Activated T-cell treated with anti-CD3 and anti-CD28 coated beads, Interleukin-2, amount 50 U/mL, for 72 hours (primary cell): ENCODE results near the gene DUS1L. TPM values are rescaled to one million over a fixed set of nuclear protein-coding genes. Genes with fewer than 3 reads are reported as not detected.

Experiments used
- ATAC-seq, 2 donors: fragments of 150-1000 bp; cut with Tn5 transposase; replicated peaks in 1 of 2; 2 replicates each; pipeline ENCODE4 v1.10.0; 2021; ENCODE audit warnings: moderate library complexity in 2 of 2, mild to moderate bottlenecking in 1 of 2
- DNase-seq, 2 donors: peaks; one replicate each; pipeline ENCODE4 v3.0.0; 2021 to 2022; ENCODE audit warnings: mixed read lengths in 1 of 2
- H3K27ac Mint-ChIP-seq: one replicate; pipeline ENCODE4 v1.8.0; 2022; ENCODE audit warnings: mild to moderate bottlenecking, moderate library complexity, mixed read lengths
- H3K27me3 Mint-ChIP-seq: one replicate; pipeline ENCODE4 v1.8.0; 2022; ENCODE audit warnings: low read depth, mixed read lengths
- H3K36me3 Mint-ChIP-seq, 2 donors: one replicate each; pipeline ENCODE4 v1.8.0; 2022; ENCODE audit warnings: mixed read lengths in 2 of 2, mild to moderate bottlenecking in 1 of 2; ENCODE audit not compliant: insufficient read depth in 2 of 2
- H3K4me1 Mint-ChIP-seq: one replicate; pipeline ENCODE4 v1.8.0; 2022; ENCODE audit warnings: low read depth, mixed read lengths
- H3K4me3 Mint-ChIP-seq, 2 donors: one replicate each; pipeline ENCODE4 v1.8.0; 2022; ENCODE audit warnings: mild to moderate bottlenecking in 2 of 2, mixed read lengths in 2 of 2, moderate library complexity in 2 of 2
- H3K9me3 Mint-ChIP-seq, 2 donors: one replicate each; pipeline ENCODE4 v1.8.0; 2022; ENCODE audit warnings: mixed read lengths in 2 of 2
- total RNA-seq, 2 donors: library from RNA; stranded (reverse); gene quantifications; one replicate each; pipeline ENCODE4 v1.2.3, GENCODE V29; 2022

The DUS1L gene
- total RNA-seq, 2 donors from 2014 or later = 109 to 121 TPM

DNA sequence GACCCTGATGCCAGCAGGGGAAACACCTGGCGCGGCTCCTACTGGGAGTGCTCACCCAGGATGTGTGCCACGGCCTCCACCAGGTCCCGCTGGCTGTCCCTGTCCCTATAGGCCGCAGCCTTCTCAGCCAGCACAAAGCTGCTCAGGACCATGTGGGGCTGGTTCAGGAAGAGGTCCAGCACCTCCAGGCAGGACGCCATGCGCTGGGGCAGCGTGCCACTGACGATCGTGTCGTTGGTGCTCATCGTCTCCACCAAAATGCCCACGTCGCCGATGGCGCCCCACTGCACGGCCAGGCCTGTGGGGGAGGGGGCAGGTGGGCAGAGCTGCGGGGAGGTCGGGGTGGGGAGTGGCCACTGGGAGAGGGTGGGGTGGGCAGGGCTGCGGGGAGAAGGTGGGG, 15.9 kb upstream of the DUS1L start:
- Mint-ChIP-seq H3K4me1 (no peaks in the 10 kb centered on the region), H3K9me3 (no peaks in the 10 kb centered on the region), H3K4me3 (no peak overlapping the region), H3K36me3 (peaks cover 0 to 3% of the 10 kb centered on the region in 2 donors), H3K27me3 (no peaks in the 10 kb centered on the region), H3K27ac (no peak overlapping the region)
- ATAC-seq (no peak), DNase-seq (no peak)

DNA sequence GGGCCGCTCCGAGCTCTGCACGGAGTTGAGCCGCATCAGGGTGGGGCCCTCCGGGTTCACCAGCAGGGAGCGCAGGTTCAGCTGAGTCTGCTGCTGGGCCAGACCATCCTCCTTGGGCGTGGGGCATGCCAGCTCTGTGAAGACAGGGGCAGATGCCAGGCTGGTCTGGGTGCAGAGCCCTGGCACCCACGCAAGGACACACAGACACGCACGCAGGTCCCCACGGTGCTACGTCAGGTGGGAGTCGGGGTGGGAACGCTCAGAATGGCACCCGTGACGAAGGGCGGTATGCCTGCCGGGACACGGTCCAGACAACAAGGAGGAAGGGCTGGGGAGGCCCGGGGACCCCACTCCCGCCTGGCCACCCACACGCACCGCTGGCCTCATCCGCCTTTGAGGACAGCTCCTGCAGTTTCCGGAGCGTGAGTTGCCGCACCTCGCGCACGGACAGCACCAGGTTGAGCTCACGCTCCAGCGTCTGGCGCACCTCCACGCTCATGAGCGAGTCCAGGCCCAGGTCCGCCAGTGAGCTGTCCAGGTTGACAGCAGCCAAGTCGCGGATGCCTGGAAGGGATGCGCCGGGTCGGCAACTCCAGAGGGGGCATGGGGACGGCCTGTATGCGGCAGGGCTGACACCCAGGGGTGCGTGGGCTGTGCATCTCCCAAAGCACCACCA, 15.3 kb upstream of the DUS1L start:
- Mint-ChIP-seq H3K4me3 (no peak overlapping the region), H3K27ac (no peak overlapping the region), H3K9me3 (no peaks in the 10 kb centered on the region), H3K4me1 (no peaks in the 10 kb centered on the region), H3K27me3 (no peaks in the 10 kb centered on the region), H3K36me3 (peaks cover 0 to 3% of the 10 kb centered on the region in 2 donors)
- ATAC-seq (no peak), DNase-seq (no peak)

DNA sequence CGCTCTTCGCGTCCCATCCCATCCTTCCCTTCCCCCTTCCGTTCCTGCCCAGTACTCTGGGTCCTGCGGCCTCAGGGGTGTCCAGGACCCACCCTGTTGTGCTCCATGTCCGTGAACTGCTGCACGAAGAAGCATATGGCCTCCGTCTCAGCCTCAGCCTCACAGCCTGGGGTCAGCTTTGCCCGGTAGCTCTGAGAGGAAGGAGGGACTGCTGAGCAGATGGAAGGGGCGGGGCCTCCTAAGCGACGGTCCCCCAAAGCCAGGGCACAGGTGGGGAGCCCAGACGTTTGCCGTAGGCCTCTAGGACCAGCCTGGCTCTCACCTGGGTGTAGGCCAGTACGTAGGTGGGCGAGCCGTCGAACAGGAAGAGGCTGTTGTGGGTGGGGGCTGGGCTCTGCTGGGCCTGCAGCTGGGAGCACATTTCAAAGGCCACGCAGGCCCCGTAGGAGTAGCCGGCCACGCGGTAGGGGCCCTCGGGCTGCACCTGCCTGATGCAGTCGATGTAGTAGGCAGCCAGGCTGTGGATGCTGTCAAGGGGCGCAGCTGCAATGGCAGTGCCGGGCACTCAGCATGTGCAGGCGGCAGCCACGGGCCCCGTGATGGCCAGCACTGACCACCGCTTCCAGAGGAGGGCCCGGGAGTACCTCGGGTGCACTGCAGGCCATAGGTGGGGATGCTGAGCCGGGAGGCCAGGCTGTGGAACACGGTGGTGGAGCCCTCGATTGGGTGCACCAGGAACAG, 14.6 kb upstream of the DUS1L start:
- Mint-ChIP-seq H3K9me3 (no peaks in the 10 kb centered on the region), H3K36me3 (peaks cover 0 to 3% of the 10 kb centered on the region in 2 donors), H3K4me3 (no peak overlapping the region), H3K4me1 (no peaks in the 10 kb centered on the region), H3K27me3 (no peaks in the 10 kb centered on the region), H3K27ac (no peak overlapping the region)
- no peak for ATAC-seq
- no peak for DNase-seq

DNA sequence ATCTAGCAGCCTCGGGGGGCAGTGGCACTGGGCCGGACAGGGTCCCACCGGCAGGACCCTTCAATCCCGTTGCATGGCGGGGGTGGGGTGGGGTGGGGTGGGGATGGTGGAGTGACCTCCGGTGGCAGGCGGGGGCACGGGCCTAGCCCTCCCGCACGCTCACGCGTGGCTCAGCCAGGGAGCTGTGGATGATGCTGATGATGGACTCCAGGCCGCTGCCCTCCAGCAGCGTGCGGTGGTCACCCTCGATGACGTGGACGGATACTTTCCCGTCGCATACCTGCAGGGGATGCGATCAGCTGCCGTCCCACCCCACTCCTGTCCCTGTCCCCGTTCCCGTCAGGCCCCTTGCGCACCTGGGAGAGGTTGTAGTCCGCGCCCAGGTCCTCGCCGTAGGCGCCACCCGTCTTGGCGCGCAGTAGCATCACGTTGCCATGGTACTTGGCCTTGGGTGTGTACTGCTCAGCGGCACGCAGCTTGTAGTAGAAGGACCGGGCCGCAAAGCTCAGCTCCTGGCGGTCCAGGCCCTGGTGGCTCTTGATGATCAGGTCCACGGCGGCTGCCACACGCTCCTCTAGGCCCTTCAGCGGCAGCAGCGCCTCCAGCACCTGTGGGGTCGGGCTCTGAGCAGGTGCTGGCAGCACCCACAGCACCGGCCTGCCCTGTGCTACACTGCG, 13.5 kb upstream of the DUS1L start:
- Mint-ChIP-seq H3K4me1 (no peaks in the 10 kb centered on the region), H3K9me3 (no peaks in the 10 kb centered on the region), H3K4me3 (no peak overlapping the region), H3K36me3 (peaks cover 0 to 3% of the 10 kb centered on the region in 2 donors), H3K27ac (no peak overlapping the region), H3K27me3 (no peaks in the 10 kb centered on the region)
- DNase-seq (no peak), ATAC-seq (no peak)

DNA sequence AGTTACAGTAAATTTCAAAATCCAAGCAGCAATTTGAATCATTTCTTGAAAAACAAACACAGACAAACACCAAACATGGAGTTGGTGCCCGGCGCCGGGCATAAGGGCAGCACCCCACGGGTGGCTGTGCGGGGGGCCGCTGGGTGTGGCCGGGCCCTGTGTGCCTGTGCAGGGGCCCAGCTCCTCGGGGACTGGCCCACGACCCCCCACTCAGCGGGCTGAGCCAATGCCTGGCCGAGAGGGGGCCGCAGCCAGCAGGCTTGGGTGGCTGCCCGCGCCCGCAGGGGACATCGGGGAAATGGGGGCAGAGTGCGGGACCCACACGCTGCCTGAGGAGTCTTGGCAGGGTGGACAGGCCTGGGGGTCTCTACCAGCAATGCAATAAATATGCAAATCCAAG, 12.8 kb upstream of the DUS1L start:
- Mint-ChIP-seq H3K27me3 (no peaks in the 10 kb centered on the region), H3K4me1 (no peaks in the 10 kb centered on the region)

DNA sequence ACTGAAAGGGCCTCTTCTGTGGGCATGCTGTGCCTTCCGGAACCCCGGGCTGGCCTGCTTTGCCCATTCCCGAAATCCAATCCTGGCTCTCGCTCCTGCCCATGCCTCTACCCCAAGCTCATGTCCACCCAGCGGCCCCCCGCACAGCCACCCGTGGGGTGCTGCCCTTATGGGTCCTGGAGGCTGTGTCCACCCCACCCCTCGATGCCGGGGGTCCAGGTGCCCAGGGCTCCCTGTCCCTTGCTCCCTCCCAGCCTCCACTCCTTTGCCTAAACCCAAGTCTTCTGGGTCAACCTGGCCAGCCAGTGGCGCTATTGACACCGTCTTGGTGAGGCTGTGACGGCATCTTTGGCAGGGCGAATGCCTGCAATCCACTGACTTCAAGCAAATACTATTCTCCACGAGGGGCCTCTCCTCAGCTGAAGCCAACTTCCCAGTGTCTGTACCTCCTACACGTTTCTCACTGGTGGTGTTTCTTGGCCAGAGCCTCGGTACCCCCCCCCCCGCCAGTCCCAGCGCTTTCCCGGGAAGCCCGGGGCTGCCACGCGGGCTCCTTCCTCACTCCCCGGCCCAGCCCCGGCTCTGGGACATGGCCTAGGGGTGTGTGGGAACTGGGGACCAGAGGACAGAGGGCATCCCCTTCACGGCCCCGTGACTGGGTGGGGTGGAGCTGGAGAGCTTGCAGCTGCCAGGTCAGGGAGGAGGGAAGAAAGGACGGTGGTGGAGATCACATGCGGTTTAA, 12.2 kb upstream of the DUS1L start:
- no peaks in the 10 kb centered on the region for H3K27me3 Mint-ChIP-seq
- no peaks in the 10 kb centered on the region for H3K36me3 Mint-ChIP-seq
- DNase-seq (no peak), ATAC-seq (peak in 1 of 2 donors; percentile 28)
- no peaks in the 10 kb centered on the region for H3K9me3 Mint-ChIP-seq
- H3K4me1 Mint-ChIP-seq = no peaks in the 10 kb centered on the region
- H3K27ac Mint-ChIP-seq = no peak overlapping the region
- no peak overlapping the region for H3K4me3 Mint-ChIP-seq

More for the DNA sequence above, 12.8 kb upstream of the DUS1L start:
- ATAC-seq (peak in 1 of 2 donors; percentile 12), DNase-seq (no peak)
- peaks cover 0 to 3% of the 10 kb centered on the region in 2 donors for H3K36me3 Mint-ChIP-seq
- H3K27ac Mint-ChIP-seq = no peak overlapping the region
- no peak overlapping the region for H3K4me3 Mint-ChIP-seq
- no peaks in the 10 kb centered on the region for H3K9me3 Mint-ChIP-seq

DNA sequence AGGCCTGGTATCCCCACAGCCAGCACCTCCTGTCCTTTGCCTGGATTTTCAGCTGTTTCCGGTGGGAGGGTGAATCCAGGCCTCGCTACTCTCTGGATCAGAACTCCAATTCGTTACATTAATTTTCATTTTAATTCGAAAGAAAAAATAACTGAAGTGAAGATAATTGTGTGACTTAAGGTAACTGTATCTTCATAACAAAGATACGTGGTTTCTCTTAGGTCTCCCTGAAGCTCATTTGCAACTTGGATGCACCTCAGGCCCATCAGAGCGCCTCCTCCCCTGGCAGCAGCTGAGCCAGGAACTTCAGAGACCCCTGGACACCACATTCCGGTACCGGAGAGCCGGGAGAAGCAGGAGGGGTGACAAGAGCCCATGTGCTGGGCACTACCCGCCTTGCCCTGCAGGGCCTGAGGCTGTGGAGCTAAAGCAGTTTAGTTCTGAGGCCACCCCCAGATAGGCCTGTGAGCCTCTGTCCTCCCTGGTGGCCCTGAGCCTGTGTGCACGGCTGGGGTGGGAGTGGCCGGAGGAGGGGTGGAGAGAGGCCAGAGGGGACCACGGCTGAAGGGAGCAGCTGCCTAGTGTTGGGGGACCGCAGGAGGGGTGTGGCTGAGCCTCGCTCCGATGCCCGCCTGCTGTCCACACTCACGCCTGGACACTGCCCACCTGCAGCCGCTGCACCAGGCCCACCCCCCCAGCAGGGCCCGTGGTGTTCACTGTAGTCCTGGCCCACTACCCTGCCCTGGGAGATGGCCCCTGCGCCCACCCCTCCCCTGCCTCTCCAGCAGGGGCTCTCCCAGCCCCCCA, 11.4 kb upstream of the DUS1L start:
- no peaks in the 10 kb centered on the region for H3K36me3 Mint-ChIP-seq
- no peaks in the 10 kb centered on the region for H3K9me3 Mint-ChIP-seq
- DNase-seq = no peak
- H3K27ac Mint-ChIP-seq = no peak overlapping the region
- ATAC-seq = peak in 1 of 2 donors; percentile 13
- no peak overlapping the region for H3K4me3 Mint-ChIP-seq
- no peaks in the 10 kb centered on the region for H3K27me3 Mint-ChIP-seq
- no peaks in the 10 kb centered on the region for H3K4me1 Mint-ChIP-seq

DNA sequence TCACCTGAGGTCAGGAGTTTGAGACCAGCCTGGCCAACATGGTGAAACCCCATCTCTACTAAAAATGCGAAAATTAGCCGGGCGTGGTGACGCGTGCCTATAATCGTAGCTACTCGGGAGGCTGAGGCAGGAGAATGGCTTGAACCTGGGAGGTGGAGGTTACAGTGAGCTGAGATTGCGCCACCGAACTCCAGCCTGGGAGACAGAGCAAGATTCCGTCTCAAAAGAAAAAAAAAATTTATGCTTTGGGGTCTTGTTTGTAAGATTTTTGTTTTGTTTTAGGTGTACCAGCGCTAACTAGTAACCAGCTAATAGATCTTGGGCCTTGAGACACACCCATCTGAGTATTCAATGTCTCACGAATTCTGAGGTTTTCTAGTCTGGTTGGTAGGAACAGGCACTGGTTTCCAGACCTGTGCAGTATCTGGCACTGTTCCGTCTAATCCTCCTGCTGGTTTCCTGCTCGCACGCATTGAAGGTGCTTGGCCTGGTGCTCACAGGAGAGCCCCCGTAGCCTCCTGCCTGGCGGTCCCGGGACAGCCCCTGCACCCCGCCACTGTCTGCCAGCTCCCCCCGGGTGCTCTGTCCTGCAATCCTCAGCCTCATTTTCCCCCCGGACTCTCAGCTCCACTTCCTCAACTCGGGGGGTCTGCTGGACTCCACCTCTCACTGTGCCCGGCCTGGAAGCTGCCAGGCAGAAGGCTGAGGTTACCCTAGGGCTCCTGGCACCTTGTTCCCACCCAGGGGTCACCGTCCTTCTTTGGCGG, 10.6 kb upstream of the DUS1L start:
- no peak for ATAC-seq
- Mint-ChIP-seq H3K36me3 (no peaks in the 10 kb centered on the region), H3K4me3 (no peak overlapping the region), H3K9me3 (no peaks in the 10 kb centered on the region), H3K27me3 (no peaks in the 10 kb centered on the region), H3K4me1 (no peaks in the 10 kb centered on the region), H3K27ac (no peak overlapping the region)
- no peak for DNase-seq

DNA sequence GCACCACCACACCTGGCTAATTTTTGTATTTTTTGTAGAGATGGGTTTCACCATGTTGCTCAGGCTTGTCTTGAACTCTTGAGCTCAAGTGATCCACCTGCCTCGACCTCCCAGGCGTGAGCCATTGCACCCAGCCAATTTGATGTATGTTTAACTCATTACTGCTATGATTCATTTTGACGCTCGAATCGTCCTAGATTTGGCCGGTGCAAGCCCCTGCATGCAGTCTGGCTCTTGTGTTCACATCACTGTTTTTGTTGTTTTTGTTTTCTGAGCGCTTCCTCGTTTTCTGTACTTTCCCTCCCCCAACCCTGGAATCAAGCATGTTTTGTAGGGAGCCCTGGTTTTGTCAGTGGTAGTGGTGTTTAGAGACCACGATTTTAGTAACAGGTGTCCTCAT, 7.8 kb upstream of the DUS1L start:
- H3K27ac Mint-ChIP-seq = no peak overlapping the region
- no peaks in the 10 kb centered on the region for H3K36me3 Mint-ChIP-seq
- no peak overlapping the region for H3K4me3 Mint-ChIP-seq
- H3K9me3 Mint-ChIP-seq = no peaks in the 10 kb centered on the region
- no peaks in the 10 kb centered on the region for H3K27me3 Mint-ChIP-seq
- no peak for DNase-seq
- no peak for ATAC-seq
- H3K4me1 Mint-ChIP-seq = no peaks in the 10 kb centered on the region

DNA sequence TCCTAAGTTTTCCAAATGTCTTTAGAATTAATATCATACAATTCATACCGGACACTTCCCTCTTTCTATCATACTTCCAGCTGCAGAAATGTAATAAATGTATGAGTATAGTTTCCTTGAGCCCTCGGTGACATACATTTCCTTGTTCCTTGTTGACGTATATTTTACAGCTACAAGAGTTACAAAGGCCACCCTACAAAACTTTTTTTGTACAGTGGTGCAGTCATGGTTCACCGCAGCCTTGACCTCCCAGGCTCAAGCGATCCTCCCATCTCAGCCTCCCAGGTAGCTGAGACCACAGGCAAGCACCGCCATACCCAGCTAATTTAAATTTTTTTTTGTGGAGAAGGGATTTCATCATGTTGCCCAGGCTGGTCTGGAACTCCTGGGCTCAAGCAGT, 7.2 kb upstream of the DUS1L start:
- Mint-ChIP-seq H3K4me3 (no peak overlapping the region), H3K9me3 (no peaks in the 10 kb centered on the region), H3K27ac (no peak overlapping the region), H3K4me1 (no peaks in the 10 kb centered on the region), H3K36me3 (no peaks in the 10 kb centered on the region), H3K27me3 (no peaks in the 10 kb centered on the region)
- DNase-seq (no peak), ATAC-seq (no peak)

DNA sequence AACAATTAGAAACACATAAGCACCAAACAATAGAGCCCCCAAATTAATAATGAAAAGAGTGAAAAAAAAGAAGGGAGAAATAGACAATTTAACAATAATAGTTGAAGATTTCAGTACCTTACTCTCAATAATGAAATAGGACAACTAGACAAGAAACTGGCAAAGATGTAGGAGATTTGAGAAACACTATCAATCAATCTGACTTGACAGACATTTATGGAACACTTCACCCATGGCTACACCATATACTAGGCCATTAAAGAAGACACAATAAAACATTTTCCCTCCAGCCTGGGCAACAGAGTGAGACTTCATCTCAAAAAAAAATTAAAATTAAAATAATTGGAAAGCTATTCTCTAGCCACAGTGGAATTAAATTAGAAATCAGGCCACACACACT, 5.0 kb upstream of the DUS1L start:
- H3K27me3 Mint-ChIP-seq = no peaks in the 10 kb centered on the region
- peaks cover 14% of the 10 kb centered on the region for H3K4me1 Mint-ChIP-seq
- no peak for ATAC-seq
- no peak overlapping the region for H3K27ac Mint-ChIP-seq
- no peak for DNase-seq
- no peaks in the 10 kb centered on the region for H3K36me3 Mint-ChIP-seq
- H3K4me3 Mint-ChIP-seq = no peak overlapping the region
- H3K9me3 Mint-ChIP-seq = no peaks in the 10 kb centered on the region

DNA sequence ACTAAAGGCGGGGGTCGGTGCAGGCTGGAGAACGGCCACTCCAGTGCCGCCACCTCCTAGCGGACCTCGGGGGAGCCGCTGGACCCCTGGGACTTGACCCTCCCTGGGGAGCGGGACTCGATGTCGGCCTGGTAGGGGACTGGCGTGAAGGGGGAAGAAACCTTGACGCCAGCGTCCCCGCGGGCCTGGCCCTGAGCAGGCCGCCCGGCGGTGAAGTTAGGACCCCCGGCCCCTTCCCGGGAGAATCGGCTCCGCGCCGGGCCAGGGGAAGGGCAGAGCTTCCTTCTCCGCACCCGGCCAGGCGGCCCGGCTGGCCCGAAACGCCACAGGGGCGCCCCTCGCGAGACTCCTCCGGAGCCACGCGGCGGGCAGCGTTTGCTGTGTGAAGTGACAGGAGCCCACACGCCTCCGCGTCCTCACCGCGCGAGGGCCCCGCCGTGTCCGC, 389 bp downstream of the DUS1L start:
- no peaks in the 10 kb centered on the region for H3K27me3 Mint-ChIP-seq
- no peak overlapping the region for H3K27ac Mint-ChIP-seq
- H3K9me3 Mint-ChIP-seq = no peaks in the 10 kb centered on the region
- DNase-seq (peak in 1 of 2 donors; percentile 56), ATAC-seq (peak; percentile 69 to 71)
- peaks cover 0 to 2% of the 10 kb centered on the region in 2 donors for H3K36me3 Mint-ChIP-seq
- H3K4me3 Mint-ChIP-seq = peak overlapping the region; percentile 71 to 74
- H3K4me1 Mint-ChIP-seq = peaks cover 21% of the 10 kb centered on the region
